Right lobe of liver (tissue), 4 donors: Measurements from ENCODE around the gene DBH.

Source experiments
- CTCF ChIP-seq, 4 donors: fragments of 200-600 bp in 3 of 4; fragments of 450-650 bp in 1 of 4; IDR thresholded peaks; one replicate each; pipeline versions ENCODE4 v1.5.1 to v1.8.0; 2016 to 2022; ENCODE audit warnings: antibody characterized with exemption in 4 of 4, mild to moderate bottlenecking in 2 of 4
- POLR2A ChIP-seq: fragments of 450-650 bp; IDR thresholded peaks from one replicate; pipeline ENCODE4 v1.6.1; 2017; ENCODE audit warnings: antibody characterized with exemption, mild to moderate bottlenecking
- donor health status: DM: no; HTN: no; CAD: no.
- donor health status: DM: no; HTN: no; CAD: no.
- donor health status: DM: no; HTN: yes; CAD: no.

- TF ChIP-seq CTCF (IDR thresholded peaks at IDR 0.05) (no peak), POLR2A (no peak)
Measured at GRCh38 chr9:133684121-133684935, 48.2 kb downstream of the DBH start.
